ENCODE measurements around the gene VENTX.

GRCh38 chr10:133276100-133276434 is 38.4 kb downstream of the VENTX start:
- no peak for TF ChIP-seq POLR2AphosphoS5 (IDR thresholded peaks at IDR 0.05; ENCODE audit: insufficient read depth, low read depth, low read length)
- no peak for TF ChIP-seq CTCF (IDR thresholded peaks at IDR 0.05; ENCODE audit: extremely low read depth in 1 of 2, insufficient read depth in 1 of 2, low read depth in 1 of 2, low read length in 2 of 2)
- no peak for TF ChIP-seq POLR2A (IDR thresholded peaks at IDR 0.05; ENCODE audit: low read depth, low read length)
- TF ChIP-seq JUN (IDR thresholded peaks at IDR 0.05; ENCODE audit: borderline replicate concordance, insufficient read depth, insufficient read length, low read depth): no peak
- no peak for TF ChIP-seq GATA2 (IDR thresholded peaks at IDR 0.05; ENCODE audit: insufficient read depth, insufficient read length, low read depth, low read length)
- no peak for TF ChIP-seq MAX (IDR thresholded peaks at IDR 0.05; ENCODE audit: insufficient read depth, insufficient read length)
- TF ChIP-seq EZH2 (IDR thresholded peaks at IDR 0.05; ENCODE audit: borderline replicate concordance, low read depth, low read length, severe bottlenecking): peak; percentile 74

All from endothelial cell of umbilical vein (primary cell).